Activated T-cell treated with anti-CD3 and anti-CD28 coated beads for 24 hours (primary cell): ENCODE data around the gene VMA21.

Experiments used
- DNase-seq: peaks from one replicate; pipeline ENCODE4 v3.0.0-alpha.2; 2020; ENCODE audit warnings: low read depth

VMA21 gene

GRCh38 chrX:151396825-151397740 lies at the start of gene VMA21:
TSS of gene VMA21 (plus strand) at chrX:151397206. CDS start at chrX:151397309, 103 bp downstream.
- DNase-seq = peak; percentile 71

- DNase-seq = no peak
These were observed 37.7 kb upstream of the VMA21 start for GRCh38 chrX:151359341-151359740.

- no peak for DNase-seq
These were observed 36.8 kb upstream of the VMA21 start for GRCh38 chrX:151359931-151360871.

GRCh38 chrX:151363316-151363715 lies 33.7 kb upstream of the VMA21 start:
- no peak for DNase-seq

GRCh38 chrX:151365579-151365978 lies 31.4 kb upstream of the VMA21 start:
- DNase-seq = no peak

GRCh38 chrX:151370906-151371305 lies 26.1 kb upstream of the VMA21 start:
- DNase-seq = no peak

GRCh38 chrX:151384807-151385206 lies 12.2 kb upstream of the VMA21 start:
- DNase-seq = no peak

- DNase-seq = no peak
These were observed 10.1 kb upstream of the VMA21 start for GRCh38 chrX:151386838-151387459.

GRCh38 chrX:151391722-151392121 lies 5.3 kb upstream of the VMA21 start:
- DNase-seq = no peak

- DNase-seq = peak; percentile 23
These were observed 3.5 kb upstream of the VMA21 start for GRCh38 chrX:151393514-151393913.

GRCh38 chrX:151396042-151396824 lies 773 bp upstream of the VMA21 start:
- DNase-seq = peak; percentile 7

- no peak for DNase-seq
These were observed 700 bp downstream of the VMA21 start for GRCh38 chrX:151397741-151398070.

- DNase-seq = no peak
These were observed 1.3 kb downstream of the VMA21 start for GRCh38 chrX:151398346-151398745.

- DNase-seq = no peak
These were observed 5.8 kb downstream of the VMA21 start for GRCh38 chrX:151402719-151403390.

GRCh38 chrX:151416579-151416978 lies 19.6 kb downstream of the VMA21 start:
- no peak for DNase-seq

- DNase-seq = no peak
These were observed 22.8 kb downstream of the VMA21 start for GRCh38 chrX:151419782-151420181.

- DNase-seq = no peak
These were observed 27.5 kb downstream of the VMA21 start for GRCh38 chrX:151424505-151424904.

GRCh38 chrX:151448509-151448908 lies 51.5 kb downstream of the VMA21 start:
- DNase-seq = no peak

GRCh38 chrX:151458824-151459223 lies 61.8 kb downstream of the VMA21 start:
- DNase-seq = no peak
